Neural cell (in vitro differentiated cells): Measurements from ENCODE around the gene SIX3.

Experiments used
- CTCF ChIP-seq: fragments of 450-650 bp; IDR thresholded peaks from 2 replicates; pipeline ENCODE4 v1.5.1; 2014; ENCODE audit warnings: antibody characterized with exemption, mild to moderate bottlenecking, moderate library complexity; ENCODE audit not compliant: poor library complexity, severe bottlenecking
- TAF1 ChIP-seq: IDR thresholded peaks from 2 replicates; pipeline ENCODE4 v1.6.1; 2012; ENCODE audit warnings: low read depth

- TF ChIP-seq CTCF, result no peak
- TF ChIP-seq TAF1, result no peak
Measured at GRCh38 chr2:44960871-44961270, 19.4 kb downstream of the SIX3 start.
